ENCODE results near the gene EIF4A2. TPM values are rescaled to one million over a fixed set of nuclear protein-coding genes. Genes with fewer than 3 reads are reported as not detected.

EIF4A2 gene
- total and polyA plus RNA-seq, 2 of the 13 experiments (the other 11 are each of a cell fraction or from before 2014, with no cell fraction given): 480 to 596 TPM

DNA sequence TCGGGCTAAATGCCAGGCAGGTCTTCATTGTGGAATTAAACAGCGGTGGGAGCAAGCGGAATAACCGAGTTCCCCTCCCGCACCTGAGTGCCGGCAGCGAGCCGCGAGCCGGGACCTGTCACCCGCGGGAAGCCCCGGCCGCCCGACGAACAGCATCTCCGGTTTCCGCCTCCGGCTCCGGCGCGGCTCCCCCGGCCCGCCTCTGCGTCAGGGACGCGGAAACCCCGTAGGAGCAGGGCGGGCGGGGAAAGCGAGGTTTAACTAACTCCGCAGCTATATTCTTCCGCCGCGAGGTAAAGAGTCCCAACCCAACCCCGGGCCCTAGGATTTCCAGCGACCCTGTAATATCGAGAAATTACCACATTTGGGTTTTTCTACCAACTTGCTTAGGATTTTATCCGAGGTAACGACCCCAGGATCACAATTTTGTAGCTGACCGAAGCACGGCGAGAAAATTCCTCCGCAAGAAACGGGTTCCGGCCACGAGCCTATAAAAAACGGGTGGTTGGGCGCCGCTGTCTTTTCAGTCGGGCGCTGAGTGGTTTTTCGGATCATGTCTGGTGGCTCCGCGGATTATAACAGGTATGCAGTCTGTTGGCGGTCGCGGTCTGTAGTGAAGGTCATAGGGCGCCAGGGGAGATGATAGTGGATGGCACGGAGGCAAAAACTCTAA lies at the start of gene EIF4A2 (continued):
- 0 out of 2 replicates have a peak, but pooled peaks have one; percentile 37 for TF ChIP-seq ZFP82 (CRISPR knock-in tag; IDR thresholded peaks at IDR 0.05; ENCODE audit: borderline replicate concordance)
- TF ChIP-seq ZNF737 (CRISPR knock-in tag; IDR thresholded peaks at IDR 0.05; ENCODE audit: borderline replicate concordance): no peak
- TF ChIP-seq ZBTB14 (CRISPR knock-in tag; IDR thresholded peaks at IDR 0.05): no peak
- TF ChIP-seq ZNF781 (CRISPR knock-in tag; IDR thresholded peaks at IDR 0.05; ENCODE audit: borderline replicate concordance, not compliant biosample characterization): peak; percentile 43
- TF ChIP-seq BRF2 (CRISPR knock-in tag; IDR thresholded peaks at IDR 0.05): no peak; the same call in 1 of the 2 replicates
- TF ChIP-seq CCAR2 (optimal IDR thresholded peaks at IDR 0.05; ENCODE audit: low read depth, low read length): peak; percentile 80
- TF ChIP-seq, protein P1, sequence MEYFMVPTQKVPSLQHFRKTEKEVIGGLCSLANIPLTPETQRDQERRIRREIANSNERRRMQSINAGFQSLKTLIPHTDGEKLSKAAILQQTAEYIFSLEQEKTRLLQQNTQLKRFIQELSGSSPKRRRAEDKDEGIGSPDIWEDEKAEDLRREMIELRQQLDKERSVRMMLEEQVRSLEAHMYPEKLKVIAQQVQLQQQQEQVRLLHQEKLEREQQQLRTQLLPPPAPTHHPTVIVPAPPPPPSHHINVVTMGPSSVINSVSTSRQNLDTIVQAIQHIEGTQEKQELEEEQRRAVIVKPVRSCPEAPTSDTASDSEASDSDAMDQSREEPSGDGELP (IDR thresholded peaks at IDR 0.05; ENCODE audit: borderline replicate concordance, low read depth): peak; percentile 16; the same call in 1 of the 2 replicates
- TF ChIP-seq ZNF652 (CRISPR knock-in tag; IDR thresholded peaks at IDR 0.05; ENCODE audit: borderline replicate concordance, low read depth): peak; percentile 31; the same call in 1 of the 2 replicates
- peak; percentile 60 for TF ChIP-seq TEAD3 (CRISPR knock-in tag; optimal IDR thresholded peaks at IDR 0.05; ENCODE audit: borderline replicate concordance)
- peak; percentile 24; the same call in 1 of the 2 replicates for TF ChIP-seq ZBED4 (CRISPR knock-in tag; IDR thresholded peaks at IDR 0.05; ENCODE audit: borderline replicate concordance)
- peak; percentile 47; the same call in 1 of the 2 replicates for TF ChIP-seq ZNF547 (CRISPR knock-in tag; IDR thresholded peaks at IDR 0.05)
- TF ChIP-seq ZNF280D (CRISPR knock-in tag; IDR thresholded peaks at IDR 0.05): 0 out of 2 replicates have a peak, but pooled peaks have one; percentile 74
- TF ChIP-seq ATF1 (CRISPR knock-in tag; IDR thresholded peaks at IDR 0.05): peak; percentile 87
- TF ChIP-seq HOMEZ (CRISPR knock-in tag; IDR thresholded peaks at IDR 0.05; ENCODE audit: low read depth): peak; percentile 90; the same call in 1 of the 2 replicates
- TF ChIP-seq ZNF136 (CRISPR knock-in tag; IDR thresholded peaks at IDR 0.05; ENCODE audit: low read depth): peak; percentile 94
